K562 (cell line): Measurements from ENCODE around the gene MED31. TPM values are rescaled to one million over a fixed set of nuclear protein-coding genes. Genes with fewer than 3 reads are reported as not detected.
A peak's percentile ranks its signal among the peaks of the same experiment; 100 is the strongest.

Source experiments
- ATAC-seq: fragments of 200-7000 bp; cut with Tn5 transposase; 3 replicates; pipeline ENCODE4 v1.9.1; 2020; ENCODE audit warnings: moderate library complexity
- BruUV-seq: library from RNA; stranded (reverse); fragments of 400-500 nt; replicated peaks from 2 replicates; lab custom pipeline; 2021; lab: Mats Ljungman, UMichigan
- CTCF ChIA-PET: fragments of 300-600 bp; formaldehyde crosslinking; extraction: SDS; loops from one replicate; lab custom pipeline; 2021; ENCODE audit warnings: low intra/inter-chr PET ratio; lab: Yijun Ruan, JAX
- POLR2A ChIA-PET: fragments of 300-600, 350-650 bp; sonication (Branson Sonifier 250); formaldehyde crosslinking; extraction: SDS; loops from one replicate; lab custom pipeline; 2021; ENCODE audit warnings: antibody characterized with exemption, inconsistent platforms; lab: Yijun Ruan, JAX
- DNase-seq, 4 experiments: peaks; one replicate each; pipeline versions ENCODE4 v3.0.0 to v3.0.0-alpha.2; 2011 to 2018; ENCODE audit warnings: low spot score in 3 of 4, mixed read lengths in 3 of 4; ENCODE audit errors: extremely low read depth in 1 of 4
- FAIRE-seq: peaks from 2 replicates; lab custom pipeline; 2011; peaks lifted over from hg19 to GRCh38; lab: Jason Lieb, UNC
- H2AFZ ChIP-seq: 2 replicates; pipeline ENCODE4 v1.6.0; 2011; ENCODE audit warnings: low read depth, low read length, control low read depth, inconsistent platforms
- H3K27ac ChIP-seq: fragments of 200-600 bp; 3 replicates; pipeline ENCODE4 v1.8.0; 2011; ENCODE audit warnings: low read depth, mild to moderate bottlenecking, control low read depth, inconsistent platforms, low read length, moderate library complexity, mixed read lengths; ENCODE audit errors: extremely low read depth
- H3K27me3 ChIP-seq, 2 experiments: fragments of 300-600 bp in 1 of 2; 2 replicates in 1 of 2; 3 replicates in 1 of 2; pipeline versions ENCODE4 v1.6.0 to v1.8.0; 2011; ENCODE audit warnings: inconsistent platforms in 2 of 2, low read length in 2 of 2, mild to moderate bottlenecking in 1 of 2, mixed read lengths in 1 of 2, moderate library complexity in 1 of 2; ENCODE audit not compliant: control insufficient read depth in 2 of 2, insufficient read depth in 2 of 2
- H3K36me3 ChIP-seq: fragments of 300-600 bp; 3 replicates; pipeline ENCODE4 v1.8.0; 2011; ENCODE audit warnings: mild to moderate bottlenecking, low read length, inconsistent platforms; ENCODE audit not compliant: control insufficient read depth, insufficient read depth
- H3K4me1 ChIP-seq, 2 experiments: fragments of 200-600 bp in 1 of 2; replicated peaks in 1 of 2; 2 replicates in 1 of 2; 3 replicates in 1 of 2; pipeline versions ENCODE4 v1.5.1 to v1.8.0; 2011; ENCODE audit warnings: inconsistent platforms in 2 of 2, low read length in 2 of 2, mild to moderate bottlenecking in 1 of 2, mixed read lengths in 1 of 2, moderate library complexity in 1 of 2; ENCODE audit not compliant: control insufficient read depth in 2 of 2, insufficient read depth in 2 of 2
- H3K4me2 ChIP-seq: 2 replicates; pipeline ENCODE4 v1.6.1; 2011; ENCODE audit warnings: low read length, control low read depth, inconsistent platforms, mixed read lengths; ENCODE audit not compliant: insufficient read depth
- H3K4me3 ChIP-seq: fragments of 200-600 bp; sonication (generic), shearing (Covaris generic); 2 replicates; pipeline ENCODE4 v1.5.1; 2016; ENCODE audit warnings: control low read depth, inconsistent platforms
- H3K79me2 ChIP-seq: fragments of 200-600 bp; 3 replicates; pipeline ENCODE4 v1.8.0; 2011; ENCODE audit warnings: low read length, inconsistent platforms; ENCODE audit not compliant: control insufficient read depth, insufficient read depth
- H3K9ac ChIP-seq, 2 experiments: 2 replicates each; pipeline versions ENCODE4 v1.6.0 to v1.6.1; 2011; ENCODE audit warnings: low read depth in 2 of 2, low read length in 2 of 2, control low read depth in 1 of 2, inconsistent platforms in 1 of 2, mild to moderate bottlenecking in 1 of 2, mixed read lengths in 1 of 2; ENCODE audit not compliant: insufficient read depth in 1 of 2
- H3K9me1 ChIP-seq: one replicate; pipeline ENCODE4 v1.6.0; 2011; ENCODE audit warnings: inconsistent platforms, mild to moderate bottlenecking, low read length, moderate library complexity; ENCODE audit not compliant: control insufficient read depth, insufficient read depth
- H3K9me3 ChIP-seq: replicated peaks from 2 replicates; pipeline ENCODE4 v1.5.1; 2011; ENCODE audit warnings: low read depth, low read length, inconsistent platforms; ENCODE audit not compliant: control insufficient read depth, insufficient read depth
- H4K20me1 ChIP-seq: replicated peaks from 2 replicates; pipeline ENCODE4 v1.6.1; 2011; ENCODE audit warnings: low read length, inconsistent platforms, mixed read lengths; ENCODE audit not compliant: control insufficient read depth, insufficient read depth
- CTBP1 ChIP-seq: fragments of 450-650 bp; IDR thresholded peaks from 2 replicates; pipeline ENCODE4 v1.6.1; 2016; ENCODE audit warnings: borderline replicate concordance
- KAT8 ChIP-seq: fragments of 450-650 bp; IDR thresholded peaks from 2 replicates; pipeline ENCODE4 v1.6.1; 2016; ENCODE audit warnings: low read depth, mild to moderate bottlenecking
- SPI1 ChIP-seq: IDR thresholded peaks from 2 replicates; pipeline ENCODE4 v1.6.1; 2011; ENCODE audit warnings: low read depth, low read length, control low read depth, borderline replicate concordance
- SRF ChIP-seq, 2 experiments: fragments of 250-450, 450-650 bp in 1 of 2; sonication (Bioruptor Pico) in 1 of 2; sonication (generic) in 1 of 2; formaldehyde crosslinking; IDR thresholded peaks; 2 replicates each; pipeline versions ENCODE4 v1.5.0 to v1.5.1; 2020 to 2022; ENCODE audit warnings: mild to moderate bottlenecking in 1 of 2, missing genetic modification reagents in 1 of 2
- TRIM28 ChIP-seq: fragments of 450-650 bp; IDR thresholded peaks from 2 replicates; pipeline ENCODE4 v1.6.1; 2017
- ZNF3 ChIP-seq: fragments of 250-450 bp; sonication (Bioruptor Pico); IDR thresholded peaks from 2 replicates; pipeline ENCODE4 v1.5.0; 2021; ENCODE audit warnings: mild to moderate bottlenecking, moderate library complexity
- WGBS: fragments of 100-300 bp; shearing (Covaris generic); methylation state at CpG from one replicate; pipeline ENCODE4 v1.1.6; 2016; ENCODE audit warnings: low coverage, mixed read lengths; ENCODE audit not compliant: insufficient coverage; ENCODE audit errors: missing lambda C conversion rate; 5-methylcytosine and 5-hydroxymethylcytosine counted together
- in situ Hi-C: fragments of 300-500 bp; cut with MboI; formaldehyde crosslinking; loops from 4 replicates; pipeline ENCODE4 v1.15.0; 2018; ENCODE audit warnings: inconsistent platforms, mixed read lengths
- intact Hi-C: fragments of 100-400 bp; cut with micrococcal nuclease; formaldehyde crosslinking; loops from 2 replicates; pipeline ENCODE4 v1.14.2; 2022
- polyA plus RNA-seq, 8 experiments: library from polyadenylated mRNA; depleted of rRNA in 4 of 8; stranded (reverse) in 5 of 8; unstranded in 3 of 8; fragments of >200 nt; fragmentation: Nextera tagmentation in 2 of 8; fragmentation: Illumina TruSeq in 1 of 8; extraction: Ambion mirVana in 2 of 8; extraction: Trizol in 1 of 8; gene quantifications; 2 replicates each; pipeline versions ENCODE4 v1.2.1 to v1.2.3, GENCODE V29; 2011 to 2014; ENCODE audit warnings: inconsistent platforms in 1 of 8, missing spikeins in 1 of 8
- total RNA-seq, 7 experiments: library from RNA; depleted of rRNA in 6 of 7; stranded (reverse); fragments of >200 nt in 6 of 7; fragmentation: Illumina TruSeq in 2 of 7; extraction: Trizol in 2 of 7; gene quantifications; 2 replicates each; pipeline versions ENCODE4 v1.2.1 to v1.2.3, GENCODE V29; 2011 to 2021; ENCODE audit warnings: low replicate concordance in 1 of 7

The MED31 gene
- total and polyA plus RNA-seq, 9 of the 15 experiments (the other 6 are each of a cell fraction or from before 2014, with no cell fraction given): 6.4 to 39.9 (median 14.6) TPM

DNA sequence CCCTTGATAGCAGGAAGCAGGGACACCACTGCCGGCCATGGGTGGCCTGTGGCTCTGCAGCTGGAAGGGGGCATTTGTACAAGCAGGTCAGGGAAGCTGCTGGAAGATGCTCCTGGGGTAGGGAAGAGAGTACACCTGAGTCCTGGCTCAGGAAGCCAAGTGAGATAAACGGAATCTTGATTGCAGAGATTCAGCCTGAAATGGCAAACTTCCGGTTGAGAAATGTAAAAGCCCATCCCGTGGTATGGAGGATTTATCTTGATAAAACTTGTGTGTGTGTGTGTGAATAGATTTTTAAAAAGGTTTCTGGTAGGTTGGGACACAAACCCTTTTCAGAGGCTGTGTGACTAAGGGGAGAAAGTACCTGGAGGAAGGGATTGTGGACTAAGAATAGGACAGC lies 29.8 kb upstream of the MED31 start:
- BruUV-seq: no TSS peak
- no peak overlapping the region for H3K4me3 ChIP-seq
- FAIRE-seq: no peak

DNA sequence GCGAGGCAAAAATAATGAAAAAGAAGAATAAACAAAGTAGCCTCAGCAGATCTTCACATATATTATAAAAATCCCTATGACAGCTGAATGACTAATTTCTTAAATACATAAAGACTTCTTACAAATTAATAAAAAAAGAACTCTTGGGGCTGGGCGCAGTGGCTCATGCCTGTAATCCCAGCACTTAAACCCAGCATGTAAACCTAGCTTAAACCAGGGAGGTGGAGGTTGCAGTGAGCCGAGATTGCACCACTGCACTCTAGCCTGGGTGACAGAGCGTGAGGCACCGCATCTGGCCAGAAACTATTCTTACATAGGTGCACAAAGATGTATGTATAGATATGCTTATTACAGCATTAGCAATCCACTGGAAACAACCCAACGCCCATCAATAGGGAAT lies 27.8 kb upstream of the MED31 start:
- H3K9ac ChIP-seq: no peak overlapping the region

More for the DNA sequence above, 29.8 kb upstream of the MED31 start:
- ATAC-seq (no peak), DNase-seq (no peak)
- CTCF ChIA-PET: no interaction called here
- H3K27me3 ChIP-seq: peaks cover 11 to 44% of the 10 kb centered on the region in 2 experiments; a peak in 4 of 5 replicates
- TF ChIP-seq KAT8: no peak
- no peak for TF ChIP-seq SPI1
- TF ChIP-seq ZNF3 (CRISPR knock-in tag): no peak
- peak in 1 of 2 experiments; percentile 50; a peak in 1 of 4 replicates for TF ChIP-seq SRF (CRISPR knock-in tag; IDR thresholded peaks at IDR 0.05)
- H3K9ac ChIP-seq: no peak overlapping the region
- H3K36me3 ChIP-seq: no peaks in the 10 kb centered on the region
- no peak overlapping the region for H3K4me2 ChIP-seq
- POLR2A ChIA-PET: no interaction called here
- no peaks in the 10 kb centered on the region for H3K9me1 ChIP-seq
- H3K4me1 ChIP-seq: no peaks in the 10 kb centered on the region
- H3K27ac ChIP-seq: no peak overlapping the region
- intact Hi-C loops (no loop called here), in situ Hi-C loops (no loop called here)
- no peaks in the 10 kb centered on the region for H4K20me1 ChIP-seq
- no peaks in the 10 kb centered on the region for H3K9me3 ChIP-seq
- H3K79me2 ChIP-seq: no peaks in the 10 kb centered on the region
- no peak overlapping the region for H2AFZ ChIP-seq
- WGBS: 6% methylated on average over 3 of the region's 4 CpGs

More for the DNA sequence above, 27.8 kb upstream of the MED31 start:
- no peaks in the 10 kb centered on the region for H4K20me1 ChIP-seq
- BruUV-seq: no TSS peak
- H3K4me3 ChIP-seq: no peak overlapping the region
- no peak for TF ChIP-seq TRIM28
- TF ChIP-seq CTBP1: no peak
- H3K9me1 ChIP-seq: no peaks in the 10 kb centered on the region
- no peaks in the 10 kb centered on the region for H3K79me2 ChIP-seq
- no peak overlapping the region for H3K27ac ChIP-seq
- WGBS: 8% methylated on average over 6 of the region's 6 CpGs
- ChIA-PET POLR2A (no interaction called here), CTCF (no interaction called here)
- no peaks in the 10 kb centered on the region for H3K36me3 ChIP-seq
- no peak for FAIRE-seq
- H3K4me1 ChIP-seq: no peaks in the 10 kb centered on the region; a peak in 1 of 5 replicates
- peaks cover 11 to 46% of the 10 kb centered on the region in 2 experiments; a peak in 4 of 5 replicates for H3K27me3 ChIP-seq
- in situ Hi-C loops (no loop called here), intact Hi-C loops (no loop called here)
- H3K4me2 ChIP-seq: no peak overlapping the region
- no peak for DNase-seq
- no peak for ATAC-seq
- H2AFZ ChIP-seq: no peak overlapping the region
- H3K9me3 ChIP-seq: no peaks in the 10 kb centered on the region
